ENCODE measurements around the gene POLR2H.

POLR2H gene

GRCh38 chr3:184361532-184361931, at the start of gene POLR2H, which contains the start of gene CLCN2:
Gene POLR2H (plus strand): TSS chr3:184361710. CDS start chr3:184363493, 1,783 bp downstream.
Gene CLCN2 (minus strand): TSS chr3:184361605. CDS start chr3:184361479, 126 bp downstream.
- no peak for DNase-seq

- DNase-seq, result peak; percentile 91
These were observed 47.2 kb upstream of the POLR2H start, which contains the start of gene EIF4G1 for GRCh38 chr3:184314363-184314699. Gene EIF4G1 (plus strand): TSS chr3:184314606. CDS start chr3:184315797, 1,191 bp downstream.

- peak; percentile 62 for DNase-seq
These were observed 46.6 kb upstream of the POLR2H start for GRCh38 chr3:184314700-184315542.

- no peak for DNase-seq
These were observed 46.0 kb upstream of the POLR2H start for GRCh38 chr3:184315543-184315867.

- DNase-seq, result peak; percentile 9
These were observed 45.4 kb upstream of the POLR2H start for GRCh38 chr3:184315871-184316661.

- DNase-seq, result no peak
These were observed 44.7 kb upstream of the POLR2H start for GRCh38 chr3:184316792-184317191.

GRCh38 chr3:184317201-184317600, 44.3 kb upstream of the POLR2H start:
- DNase-seq, result no peak

- no peak for DNase-seq
These were observed 41.4 kb upstream of the POLR2H start for GRCh38 chr3:184320104-184320445.

- DNase-seq, result no peak
These were observed 39.8 kb upstream of the POLR2H start for GRCh38 chr3:184321666-184322065.

- no peak for DNase-seq
These were observed 38.6 kb upstream of the POLR2H start for GRCh38 chr3:184322731-184323487.

- DNase-seq, result no peak
These were observed 37.8 kb upstream of the POLR2H start for GRCh38 chr3:184323696-184324095.

- no peak for DNase-seq
These were observed 36.2 kb upstream of the POLR2H start for GRCh38 chr3:184325269-184325668.

- DNase-seq, result no peak
These were observed 35.7 kb upstream of the POLR2H start for GRCh38 chr3:184325715-184326369.

- no peak for DNase-seq
These were observed 34.3 kb upstream of the POLR2H start for GRCh38 chr3:184327171-184327570.

- DNase-seq, result no peak
These were observed 33.0 kb upstream of the POLR2H start for GRCh38 chr3:184328516-184328915.

- no peak for DNase-seq
These were observed 29.0 kb upstream of the POLR2H start for GRCh38 chr3:184332370-184333090.

- DNase-seq, result no peak
These were observed 28.3 kb upstream of the POLR2H start for GRCh38 chr3:184333190-184333589.

GRCh38 chr3:184333700-184334099, 27.8 kb upstream of the POLR2H start:
- DNase-seq, result no peak

GRCh38 chr3:184334470-184335158, 26.9 kb upstream of the POLR2H start:
- no peak for DNase-seq

- no peak for DNase-seq
These were observed 26.2 kb upstream of the POLR2H start for GRCh38 chr3:184335291-184335660.

Measured in retina (tissue), 1 donor.